Measurements from ENCODE around the gene PCDHB6. TPM values are rescaled to one million over a fixed set of nuclear protein-coding genes. Genes with fewer than 3 reads are reported as not detected.
A peak's percentile ranks its signal among the peaks of the same experiment; 100 is the strongest.
"Not testable (repeated sequence)": the region's sequence is repeated elsewhere in the genome, so short reads cannot be mapped to it uniquely, and the experiment has no call there.

The PCDHB6 gene
- total RNA-seq, 5 donors from 2014 or later (not counting 1 experiment from before 2014, with no cell fraction given): not detected

- H3K4me3 ChIP-seq (ENCODE audit: control insufficient read depth in 1 of 2, extremely low read depth in 1 of 2, low read length in 1 of 2): no peak overlapping the region
- no peaks in the 10 kb centered on the region for H3K4me1 ChIP-seq (ENCODE audit: control insufficient read depth in 1 of 2, extremely low read depth in 1 of 2, insufficient read depth in 2 of 2, low read length in 2 of 2)
- no CpG with 5 or more reads among the region's 2 CpGs for WGBS (ENCODE audit: insufficient coverage)
- peaks cover 4 to 11% of the 10 kb centered on the region in 2 experiments for H3K27me3 ChIP-seq (replicated peaks in 1 of 2; ENCODE audit: control insufficient read depth in 2 of 2, extremely low read depth in 1 of 2, insufficient read depth in 2 of 2, low read length in 1 of 2)
- no peak overlapping the region for H3K4me3 Mint-ChIP-seq
- ATAC-seq (replicated peaks in 1 of 4) (no peak), DNase-seq (no peak)
- H3K36me3 Mint-ChIP-seq: no peaks in the 10 kb centered on the region
- peaks cover 24 to 28% of the 10 kb centered on the region in 2 donors for H3K27me3 Mint-ChIP-seq
- H3K27ac Mint-ChIP-seq: no peak overlapping the region
- H3K9me3 Mint-ChIP-seq: peaks cover 11 to 34% (median 15%) of the 10 kb centered on the region in 3 donors
- ChIA-PET CTCF (no interaction called here), POLR2A (no interaction called here)
- no peaks in the 10 kb centered on the region for H3K36me3 ChIP-seq (ENCODE audit: control insufficient read depth in 2 of 2, extremely low read depth in 1 of 2, insufficient read depth in 1 of 2, low read length in 1 of 2)
- H3K4me1 Mint-ChIP-seq: no peaks in the 10 kb centered on the region
- H3K27ac ChIP-seq (ENCODE audit: low read length): no peak overlapping the region
- H3K9me3 ChIP-seq: no peaks in the 10 kb centered on the region
Observed at GRCh38 chr5:141119250-141119649, 30.6 kb upstream of the PCDHB6 start.

- Histone ChIP-seq H3K36me3 (ENCODE audit: control insufficient read depth in 2 of 2, extremely low read depth in 1 of 2, insufficient read depth in 1 of 2, low read length in 1 of 2) (no peaks in the 10 kb centered on the region), H3K27ac (ENCODE audit: low read length) (no peak within 1 kb of the TSS), H3K4me3 (ENCODE audit: control insufficient read depth in 1 of 2, extremely low read depth in 1 of 2, low read length in 1 of 2) (no peak within 1 kb of the TSS), H3K9me3 (no peaks in the 10 kb centered on the region), H3K27me3 (replicated peaks in 1 of 2; ENCODE audit: control insufficient read depth in 2 of 2, extremely low read depth in 1 of 2, insufficient read depth in 2 of 2, low read length in 1 of 2) (peaks cover 4 to 15% of the 10 kb centered on the region in 2 experiments), H3K4me1 (ENCODE audit: control insufficient read depth in 1 of 2, extremely low read depth in 1 of 2, insufficient read depth in 2 of 2, low read length in 2 of 2) (no peaks in the 10 kb centered on the region)
- WGBS (ENCODE audit: insufficient coverage): 43% methylated on average over 12 of the region's 16 CpGs
- POLR2A ChIA-PET: no interaction called here
- ATAC-seq (replicated peaks in 1 of 4) (no peak), DNase-seq (peak in 1 of 35 experiments; percentile 2)
- Mint-ChIP-seq H3K4me1 (no peaks in the 10 kb centered on the region), H3K36me3 (no peaks in the 10 kb centered on the region), H3K27ac (no peak within 1 kb of the TSS), H3K4me3 (no peak within 1 kb of the TSS), H3K27me3 (peaks cover 26 to 28% of the 10 kb centered on the region in 2 donors), H3K9me3 (peaks cover 0 to 15% (median 7%) of the 10 kb centered on the region in 3 donors)
- CTCF ChIA-PET: interaction anchor here in 1 of 2 donors (1.2 kb wide), 1 partner anchor 14 kb away, joined by 3 read pairs; the partner anchor contains the start of gene PCDHB5
Observed at GRCh38 chr5:141121563-141121962, 28.3 kb upstream of the PCDHB6 start, which contains the start of gene PCDHB4. Gene PCDHB4, plus strand, starts transcription at chr5:141121818. Its CDS starts 181 bp downstream, at chr5:141121999.

DNA sequence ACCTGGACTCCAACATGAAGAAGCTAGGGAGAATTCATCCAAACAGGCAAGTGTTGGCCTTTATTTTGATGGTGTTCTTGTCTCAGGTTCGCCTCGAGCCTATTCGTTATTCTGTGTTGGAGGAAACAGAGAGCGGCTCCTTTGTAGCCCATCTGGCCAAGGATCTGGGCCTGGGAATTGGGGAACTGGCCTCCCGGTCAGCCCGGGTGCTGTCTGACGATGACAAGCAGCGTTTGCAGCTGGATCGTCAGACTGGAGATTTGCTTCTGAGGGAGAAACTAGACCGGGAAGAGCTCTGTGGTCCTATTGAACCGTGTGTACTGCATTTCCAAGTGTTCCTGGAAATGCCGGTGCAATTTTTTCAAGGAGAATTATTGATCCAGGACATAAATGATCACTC, 27.9 kb upstream of the PCDHB6 start:
- POLR2A ChIA-PET: no interaction called here
- H3K36me3 Mint-ChIP-seq: no peaks in the 10 kb centered on the region
- Histone ChIP-seq H3K27ac (ENCODE audit: low read length) (no peak overlapping the region), H3K4me3 (ENCODE audit: control insufficient read depth in 1 of 2, extremely low read depth in 1 of 2, low read length in 1 of 2) (no peak overlapping the region), H3K27me3 (replicated peaks in 1 of 2; ENCODE audit: control insufficient read depth in 2 of 2, extremely low read depth in 1 of 2, insufficient read depth in 2 of 2, low read length in 1 of 2) (peaks cover 4 to 18% of the 10 kb centered on the region in 2 experiments), H3K9me3 (no peaks in the 10 kb centered on the region), H3K4me1 (ENCODE audit: control insufficient read depth in 1 of 2, extremely low read depth in 1 of 2, insufficient read depth in 2 of 2, low read length in 2 of 2) (no peaks in the 10 kb centered on the region), H3K36me3 (ENCODE audit: control insufficient read depth in 2 of 2, extremely low read depth in 1 of 2, insufficient read depth in 1 of 2, low read length in 1 of 2) (no peaks in the 10 kb centered on the region)
- no peak overlapping the region for H3K27ac Mint-ChIP-seq
- CTCF ChIA-PET: interaction anchor here in 1 of 2 donors (1.2 kb wide), 1 partner anchor 13 kb away, joined by 3 read pairs; the partner anchor contains the start of gene PCDHB5
- H3K4me3 Mint-ChIP-seq: no peak overlapping the region
- H3K4me1 Mint-ChIP-seq: no peaks in the 10 kb centered on the region
- ATAC-seq (replicated peaks in 1 of 4) (no peak), DNase-seq (no peak)
- H3K27me3 Mint-ChIP-seq: peaks cover 26 to 28% of the 10 kb centered on the region in 2 donors
- 44% methylated on average over 6 of the region's 12 CpGs for WGBS (ENCODE audit: insufficient coverage)
- peaks cover 0 to 12% (median 4%) of the 10 kb centered on the region in 3 donors for H3K9me3 Mint-ChIP-seq

DNA sequence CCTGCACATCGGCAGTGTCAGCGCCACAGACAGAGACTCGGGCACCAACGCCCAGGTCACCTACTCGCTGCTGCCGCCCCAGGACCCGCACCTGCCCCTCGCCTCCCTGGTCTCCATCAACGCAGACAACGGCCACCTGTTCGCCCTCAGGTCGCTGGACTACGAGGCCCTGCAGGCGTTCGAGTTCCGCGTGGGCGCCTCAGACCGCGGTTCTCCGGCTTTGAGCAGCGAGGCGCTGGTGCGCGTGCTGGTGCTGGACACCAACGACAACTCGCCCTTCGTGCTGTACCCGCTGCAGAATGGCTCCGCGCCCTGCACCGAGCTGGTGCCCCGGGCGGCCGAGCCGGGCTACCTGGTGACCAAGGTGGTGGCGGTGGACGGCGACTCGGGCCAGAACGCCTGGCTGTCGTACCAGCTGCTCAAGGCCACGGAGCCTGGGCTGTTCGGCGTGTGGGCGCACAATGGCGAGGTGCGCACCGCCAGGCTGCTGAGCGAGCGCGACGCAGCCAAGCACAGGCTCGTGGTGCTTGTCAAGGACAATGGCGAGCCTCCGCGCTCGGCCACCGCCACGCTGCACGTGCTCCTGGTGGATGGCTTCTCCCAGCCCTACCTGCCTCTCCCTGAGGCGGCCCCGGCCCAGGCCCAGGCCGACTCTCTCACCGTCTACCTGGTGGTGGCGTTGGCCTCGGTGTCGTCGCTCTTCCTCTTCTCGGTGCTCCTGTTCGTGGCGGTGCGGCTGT, 26.3 kb upstream of the PCDHB6 start:
- H3K27ac Mint-ChIP-seq; H3K36me3 Mint-ChIP-seq; H3K4me1 ChIP-seq (ENCODE audit: control insufficient read depth in 1 of 2, extremely low read depth in 1 of 2, insufficient read depth in 2 of 2, low read length in 2 of 2); H3K4me3 Mint-ChIP-seq; ATAC-seq (replicated peaks in 1 of 4); H3K4me1 Mint-ChIP-seq; H3K27ac ChIP-seq (ENCODE audit: low read length); CTCF ChIA-PET; POLR2A ChIA-PET; H3K36me3 ChIP-seq (ENCODE audit: control insufficient read depth in 2 of 2, extremely low read depth in 1 of 2, insufficient read depth in 1 of 2, low read length in 1 of 2); H3K4me3 ChIP-seq (ENCODE audit: control insufficient read depth in 1 of 2, extremely low read depth in 1 of 2, low read length in 1 of 2); H3K9me3 ChIP-seq; DNase-seq: not testable (repeated sequence)
- 45% methylated on average over 21 of the region's 73 CpGs for WGBS (ENCODE audit: insufficient coverage)
- peaks cover 0 to 12% (median 4%) of the 10 kb centered on the region in 3 donors for H3K9me3 Mint-ChIP-seq
- H3K27me3 Mint-ChIP-seq: peaks cover 28 to 29% of the 10 kb centered on the region in 2 donors
- peaks cover 4 to 19% of the 10 kb centered on the region in 2 experiments for H3K27me3 ChIP-seq (replicated peaks in 1 of 2; ENCODE audit: control insufficient read depth in 2 of 2, extremely low read depth in 1 of 2, insufficient read depth in 2 of 2, low read length in 1 of 2)

DNA sequence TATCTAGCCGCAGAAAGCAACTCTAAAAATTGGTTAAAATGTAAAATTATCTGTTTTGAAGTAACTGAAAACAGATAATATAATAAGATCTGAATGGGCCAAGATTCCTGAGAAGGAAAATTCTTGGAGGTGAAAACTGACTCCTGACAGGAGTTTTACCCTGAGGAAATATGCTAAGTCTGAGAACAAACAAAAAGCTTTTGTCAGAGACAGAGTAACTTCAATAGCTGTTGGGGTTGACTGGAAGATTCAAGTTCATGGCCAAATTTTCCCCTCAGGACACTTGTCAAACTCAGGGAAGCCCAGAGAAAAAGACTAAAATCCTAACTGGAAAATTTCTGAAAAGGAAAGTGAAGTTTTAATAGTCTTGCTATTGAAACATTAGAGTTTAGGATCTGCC, 22.6 kb upstream of the PCDHB6 start:
- no peaks in the 10 kb centered on the region for H3K4me1 Mint-ChIP-seq
- Histone ChIP-seq H3K4me3 (ENCODE audit: control insufficient read depth in 1 of 2, extremely low read depth in 1 of 2, low read length in 1 of 2) (no peak overlapping the region), H3K9me3 (no peaks in the 10 kb centered on the region), H3K27ac (ENCODE audit: low read length) (no peak overlapping the region), H3K4me1 (ENCODE audit: control insufficient read depth in 1 of 2, extremely low read depth in 1 of 2, insufficient read depth in 2 of 2, low read length in 2 of 2) (no peaks in the 10 kb centered on the region), H3K36me3 (ENCODE audit: control insufficient read depth in 2 of 2, extremely low read depth in 1 of 2, insufficient read depth in 1 of 2, low read length in 1 of 2) (no peaks in the 10 kb centered on the region), H3K27me3 (replicated peaks in 1 of 2; ENCODE audit: control insufficient read depth in 2 of 2, extremely low read depth in 1 of 2, insufficient read depth in 2 of 2, low read length in 1 of 2) (peaks cover under 1 to 23% of the 10 kb centered on the region in 2 experiments)
- ATAC-seq (replicated peaks in 1 of 4): no peak
- no peak overlapping the region for H3K27ac Mint-ChIP-seq
- peaks cover 15 to 23% of the 10 kb centered on the region in 2 donors for H3K27me3 Mint-ChIP-seq
- H3K9me3 Mint-ChIP-seq: peaks cover 0 to 12% (median 6%) of the 10 kb centered on the region in 3 donors
- ChIA-PET POLR2A (no interaction called here), CTCF (no interaction called here)
- no peak overlapping the region for H3K4me3 Mint-ChIP-seq
- 100% methylated on average over 1 of the region's 1 CpG for WGBS (ENCODE audit: insufficient coverage)
- no peaks in the 10 kb centered on the region for H3K36me3 Mint-ChIP-seq
- no peak for DNase-seq

GRCh38 chr5:141135030-141135717, 14.7 kb upstream of the PCDHB6 start, which contains the start of gene PCDHB5:
Gene PCDHB5, plus strand, starts transcription at chr5:141135206. Its CDS starts 229 bp downstream, at chr5:141135435.
- CTCF ChIA-PET: interaction anchor here in 1 of 2 donors (1.3 kb wide), 1 partner anchor 13 kb away, joined by 3 read pairs; the partner anchor contains the start of gene PCDHB4
- no peak within 1 kb of the TSS for H3K27ac Mint-ChIP-seq

More at GRCh38 chr5:141135030-141135717, 14.7 kb upstream of the PCDHB6 start, which contains the start of gene PCDHB5:
- Histone ChIP-seq H3K27me3 (replicated peaks in 1 of 2; ENCODE audit: control insufficient read depth in 2 of 2, extremely low read depth in 1 of 2, insufficient read depth in 2 of 2, low read length in 1 of 2) (peaks cover 0 to 9% of the 10 kb centered on the region in 2 experiments), H3K36me3 (ENCODE audit: control insufficient read depth in 2 of 2, extremely low read depth in 1 of 2, insufficient read depth in 1 of 2, low read length in 1 of 2) (no peaks in the 10 kb centered on the region), H3K9me3 (peaks cover 8% of the 10 kb centered on the region), H3K4me3 (ENCODE audit: control insufficient read depth in 1 of 2, extremely low read depth in 1 of 2, low read length in 1 of 2) (no peak within 1 kb of the TSS), H3K27ac (ENCODE audit: low read length) (no peak within 1 kb of the TSS), H3K4me1 (ENCODE audit: control insufficient read depth in 1 of 2, extremely low read depth in 1 of 2, insufficient read depth in 2 of 2, low read length in 2 of 2) (peaks cover 0 to 6% of the 10 kb centered on the region in 2 experiments)
- Mint-ChIP-seq H3K4me3 (peak within 1 kb of the TSS; percentile 53 to 62 (median 62)), H3K4me1 (peaks cover 8 to 14% (median 9%) of the 10 kb centered on the region in 3 donors), H3K36me3 (no peaks in the 10 kb centered on the region), H3K9me3 (peaks cover 7 to 44% (median 36%) of the 10 kb centered on the region in 3 donors), H3K27me3 (peaks cover 24 to 25% of the 10 kb centered on the region in 2 donors)
- POLR2A ChIA-PET: no interaction called here
- WGBS (ENCODE audit: insufficient coverage): 30% methylated on average over 21 of the region's 22 CpGs
- DNase-seq (peak in 1 of 35 experiments; percentile 16), ATAC-seq (replicated peaks in 1 of 4) (no peak)
